SW 1271 (cell line): ENCODE results near the gene DNASE2.
"Not testable (repeated sequence)": the region's sequence is repeated elsewhere in the genome, so short reads cannot be mapped to it uniquely, and the experiment has no call there.

Experiments used
- DNase-seq, 2 experiments: peaks; one replicate each; lab custom pipeline; 2025; lab: John Stamatoyannopoulos, UW

The DNASE2 gene

DNA sequence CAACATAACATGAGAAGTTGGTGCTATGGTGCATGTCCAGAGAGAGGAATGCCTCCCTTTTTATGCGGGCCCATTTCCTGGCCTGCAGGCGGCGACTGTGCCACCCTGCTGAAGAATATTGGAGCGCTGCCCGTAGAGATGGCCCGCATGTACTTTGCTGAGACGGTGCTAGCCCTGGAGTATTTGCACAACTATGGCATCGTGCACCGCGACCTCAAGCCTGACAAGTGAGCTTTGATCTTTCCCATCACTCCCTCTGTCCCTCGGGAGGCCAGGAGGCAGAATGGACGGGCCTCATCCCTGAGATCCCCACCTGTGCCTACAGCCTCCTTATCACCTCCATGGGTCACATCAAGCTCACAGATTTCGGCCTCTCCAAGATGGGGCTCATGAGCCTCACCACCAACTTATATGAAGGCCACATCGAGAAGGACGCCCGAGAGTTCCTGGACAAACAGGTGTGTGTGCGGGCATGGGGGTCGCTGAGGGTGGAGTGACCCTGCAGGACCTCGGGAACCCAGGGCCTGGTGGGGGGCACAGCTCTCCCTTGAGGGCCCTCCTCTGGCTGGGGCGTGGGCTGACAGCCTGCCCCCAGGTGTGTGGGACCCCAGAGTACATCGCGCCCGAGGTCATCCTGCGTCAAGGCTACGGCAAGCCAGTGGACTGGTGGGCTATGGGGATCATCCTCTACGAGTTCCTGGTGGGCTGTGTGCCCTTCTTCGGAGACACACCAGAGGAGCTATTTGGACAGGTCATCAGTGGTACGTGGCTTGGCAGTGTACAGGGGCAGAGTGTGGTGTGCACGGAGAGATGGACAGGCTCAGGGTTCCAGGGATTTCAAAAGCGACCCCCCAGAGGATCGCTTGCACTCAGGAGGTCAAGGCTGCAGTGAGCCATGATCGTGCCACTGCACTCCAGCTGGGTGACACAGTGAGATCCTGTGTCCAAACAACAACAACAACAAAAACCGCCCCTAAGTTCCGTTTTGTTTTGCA, 16.2 kb downstream of the DNASE2 start:
- DNase-seq: no peak

DNA sequence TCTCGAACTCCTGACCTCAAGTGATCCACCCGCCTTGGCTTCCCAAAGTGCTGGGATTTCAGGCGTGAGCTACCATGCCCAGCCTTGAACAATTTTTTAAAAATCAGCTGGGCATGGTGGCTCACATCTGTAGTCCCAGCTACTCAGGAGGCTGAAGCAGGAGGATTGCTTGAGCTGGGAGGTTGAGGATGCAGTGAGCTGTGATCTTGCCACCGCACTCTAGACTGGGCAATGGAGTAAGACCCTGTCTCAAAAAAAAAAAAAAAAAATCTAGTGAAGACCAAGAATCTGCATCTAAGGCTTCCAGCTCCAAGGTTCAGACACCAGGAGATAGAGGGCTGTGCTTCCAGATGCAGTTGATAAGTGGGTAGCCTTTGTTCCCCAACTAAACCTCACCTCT, 17.1 kb downstream of the DNASE2 start:
- DNase-seq: no peak

DNA sequence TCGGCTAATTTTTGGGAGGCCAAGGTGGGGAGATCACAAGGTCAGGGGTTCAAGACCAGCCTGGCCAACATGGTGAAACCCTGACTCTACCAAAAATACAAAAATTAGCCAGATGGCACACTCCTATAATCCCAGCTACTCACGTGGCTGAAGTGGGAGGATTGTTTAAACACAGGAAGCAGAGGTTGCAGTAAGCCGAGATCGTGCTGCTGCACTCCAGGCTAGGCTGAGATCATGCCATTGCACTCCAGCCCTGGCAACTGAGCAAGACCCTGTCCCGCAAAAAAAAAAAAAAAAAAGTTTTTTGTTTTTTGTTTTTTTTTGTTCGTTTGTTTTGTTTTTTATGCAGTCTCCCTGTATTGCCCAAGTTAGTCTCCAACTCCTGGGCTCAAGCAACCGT, 21.7 kb downstream of the DNASE2 start:
- DNase-seq: no peak

DNA sequence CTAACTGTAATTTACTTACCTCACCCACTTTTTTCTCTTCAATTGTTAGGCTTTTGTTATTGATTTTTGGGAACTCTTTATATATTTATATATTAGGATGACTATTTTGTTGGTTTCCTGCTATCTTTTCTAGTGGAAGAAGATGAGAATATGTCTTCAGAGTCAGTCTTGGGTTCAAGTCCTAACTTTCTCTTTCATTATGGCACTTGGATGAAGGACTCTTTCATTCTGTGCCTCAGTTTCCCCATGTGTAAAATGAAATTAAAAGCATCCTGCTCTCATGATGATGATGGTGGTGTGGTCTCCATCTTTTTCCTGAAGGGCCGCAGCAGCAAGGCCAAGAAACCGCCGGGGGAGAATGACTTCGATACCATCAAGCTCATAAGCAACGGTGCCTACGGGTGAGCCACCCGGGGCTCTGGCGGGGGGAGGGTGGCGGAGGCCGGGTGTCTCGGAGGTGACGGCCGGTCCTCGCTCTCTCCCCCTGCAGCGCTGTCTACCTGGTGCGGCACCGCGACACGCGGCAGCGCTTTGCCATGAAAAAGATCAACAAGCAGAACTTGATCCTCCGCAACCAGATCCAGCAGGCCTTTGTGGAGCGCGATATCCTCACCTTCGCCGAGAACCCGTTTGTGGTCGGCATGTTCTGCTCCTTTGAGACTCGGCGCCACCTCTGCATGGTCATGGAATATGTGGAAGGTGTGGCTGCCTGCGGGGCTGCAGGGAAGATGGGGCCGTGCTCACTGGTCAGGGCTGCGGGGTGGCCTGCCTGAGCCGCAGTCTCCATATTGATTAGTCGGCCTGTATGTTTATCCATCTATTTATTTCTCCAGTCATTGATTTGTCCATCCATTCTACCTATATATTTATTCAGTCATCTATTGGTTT, 23.0 kb downstream of the DNASE2 start:
- no peak for DNase-seq

DNA sequence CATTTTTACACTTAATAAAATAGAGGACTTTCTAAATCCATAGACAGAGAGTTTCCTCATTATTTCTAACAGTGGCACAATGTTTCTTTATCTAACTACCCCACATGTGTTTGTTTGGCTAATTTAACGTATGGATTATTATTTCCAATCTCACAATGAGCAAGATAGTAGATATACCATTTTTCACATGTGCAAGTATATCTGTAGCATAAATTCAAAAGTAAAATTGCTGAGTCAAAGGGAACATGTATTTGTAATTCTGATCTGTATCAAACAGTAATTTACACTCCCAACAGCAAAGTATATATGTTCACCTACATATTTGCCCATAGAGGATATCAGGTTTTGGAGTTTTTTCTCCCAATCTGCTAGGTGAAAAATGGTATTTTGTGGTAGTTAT, 24.6 kb downstream of the DNASE2 start:
- DNase-seq: no peak

DNA sequence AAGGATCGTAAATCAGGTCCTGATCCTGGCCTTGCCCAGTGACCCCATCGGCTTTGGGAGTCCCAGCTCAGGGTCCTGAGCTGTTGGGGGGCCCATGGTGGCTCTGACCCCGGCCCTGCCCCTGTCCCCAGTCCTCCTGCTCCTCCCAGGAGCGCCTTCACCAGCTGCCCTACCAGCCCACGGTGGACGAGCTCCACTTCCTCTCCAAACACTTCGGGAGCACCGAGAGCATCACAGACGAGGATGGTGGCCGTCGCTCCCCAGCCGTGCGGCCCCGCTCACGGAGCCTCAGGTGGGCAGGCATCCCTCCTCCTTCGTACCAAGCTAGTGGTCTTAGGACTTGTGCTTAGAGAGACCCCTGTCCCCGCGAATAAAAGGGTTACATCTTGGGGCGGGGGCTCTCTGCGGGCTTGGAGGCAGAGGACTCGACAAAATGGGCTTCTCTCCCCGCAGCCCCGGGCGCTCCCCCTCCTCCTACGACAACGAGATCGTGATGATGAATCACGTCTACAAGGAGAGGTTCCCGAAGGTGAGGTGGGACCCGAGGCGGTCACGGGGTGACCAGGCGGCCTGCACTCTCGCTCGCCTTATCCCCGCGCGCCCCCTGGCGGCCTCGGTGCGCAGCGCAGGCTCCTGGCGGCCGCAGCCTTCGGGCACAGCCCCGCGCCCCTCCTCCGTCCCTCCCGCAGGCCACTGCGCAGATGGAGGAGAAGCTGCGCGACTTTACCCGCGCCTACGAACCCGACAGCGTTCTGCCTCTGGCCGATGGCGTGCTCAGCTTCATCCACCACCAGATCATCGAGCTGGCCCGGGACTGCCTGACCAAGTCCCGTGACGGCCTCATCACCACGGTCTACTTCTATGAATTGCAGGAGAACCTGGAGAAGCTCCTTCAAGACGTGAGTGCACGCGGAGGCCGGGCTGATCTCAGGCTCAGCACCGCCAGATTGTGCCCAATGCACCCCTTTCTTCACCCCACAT, 33.8 kb downstream of the DNASE2 start:
- DNase-seq: peak in 1 of 2 experiments; percentile 36

DNA sequence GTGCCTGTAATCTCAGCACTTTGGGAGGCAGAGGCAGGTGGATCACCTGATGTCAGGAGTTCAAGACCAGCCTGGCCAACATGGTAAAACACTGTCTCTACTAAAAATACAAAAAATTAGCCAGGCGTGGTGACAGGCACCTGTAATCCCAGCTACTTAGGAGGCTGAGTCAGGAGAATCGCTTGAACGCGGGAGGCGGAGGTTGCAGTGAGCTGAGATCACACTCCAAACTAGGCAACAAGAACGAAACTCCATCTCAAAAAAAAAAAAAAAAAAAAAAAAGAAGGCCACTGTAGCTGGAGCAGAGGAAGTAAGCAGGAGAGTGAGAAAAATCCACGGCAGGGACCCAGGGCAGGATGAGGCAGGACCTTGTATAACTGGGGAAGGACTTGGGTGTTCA, 34.6 kb downstream of the DNASE2 start:
- not testable (repeated sequence) for DNase-seq

DNA sequence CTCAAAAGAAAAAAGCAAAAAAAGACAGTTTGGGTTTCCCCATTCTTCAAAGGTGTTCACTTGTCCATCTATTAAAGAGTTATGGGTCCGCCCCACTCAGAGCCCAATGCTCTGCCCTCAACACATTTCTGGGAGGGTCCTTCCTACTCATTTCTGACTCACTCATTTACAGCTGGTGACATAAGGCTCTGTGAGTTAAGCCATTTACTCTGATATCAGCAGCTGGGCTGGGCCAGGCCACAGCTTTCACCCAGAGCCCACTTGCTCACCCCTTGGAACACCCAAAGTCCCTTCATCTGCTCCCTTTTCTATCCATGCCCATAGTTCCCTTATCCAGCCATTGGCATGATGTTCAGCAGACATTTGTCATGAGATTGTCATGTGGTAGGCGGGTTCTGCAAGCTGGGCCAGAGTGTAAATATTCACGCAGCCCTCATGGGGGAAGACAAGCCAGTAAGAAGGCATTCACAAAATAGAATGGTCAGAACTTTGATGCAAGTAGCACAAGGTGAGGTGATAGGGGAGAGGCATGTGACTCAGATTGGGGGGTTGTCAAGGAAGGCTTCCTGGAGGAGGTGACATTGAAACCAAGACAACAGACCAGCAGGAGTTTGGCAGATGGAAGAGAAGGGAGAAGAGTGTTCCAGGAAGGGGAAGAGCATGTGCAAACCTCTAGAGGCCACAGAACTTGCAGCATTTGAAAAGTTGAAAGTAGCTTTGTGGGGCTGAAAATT, 37.1 kb downstream of the DNASE2 start:
- DNase-seq: no peak

DNA sequence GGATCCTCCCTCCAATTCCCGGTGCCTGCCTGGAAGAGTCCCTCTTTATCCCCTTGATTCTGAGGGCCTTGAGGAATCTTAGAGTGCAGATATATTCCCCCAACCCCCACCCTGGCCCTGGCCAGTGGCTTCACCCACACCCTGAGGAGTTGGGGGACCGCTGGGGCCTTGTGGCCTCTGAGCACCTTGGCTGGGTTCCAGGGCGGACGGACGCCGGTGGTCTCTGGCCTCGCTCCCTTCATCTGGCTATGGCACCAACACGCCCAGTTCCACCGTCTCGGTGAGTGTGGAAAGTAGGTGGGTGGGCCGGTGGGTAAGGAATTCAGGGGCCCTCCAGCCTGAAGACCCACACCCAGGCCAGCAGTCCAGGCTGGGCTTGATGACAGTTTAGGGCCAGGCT, 37.9 kb downstream of the DNASE2 start:
- DNase-seq: no peak

DNA sequence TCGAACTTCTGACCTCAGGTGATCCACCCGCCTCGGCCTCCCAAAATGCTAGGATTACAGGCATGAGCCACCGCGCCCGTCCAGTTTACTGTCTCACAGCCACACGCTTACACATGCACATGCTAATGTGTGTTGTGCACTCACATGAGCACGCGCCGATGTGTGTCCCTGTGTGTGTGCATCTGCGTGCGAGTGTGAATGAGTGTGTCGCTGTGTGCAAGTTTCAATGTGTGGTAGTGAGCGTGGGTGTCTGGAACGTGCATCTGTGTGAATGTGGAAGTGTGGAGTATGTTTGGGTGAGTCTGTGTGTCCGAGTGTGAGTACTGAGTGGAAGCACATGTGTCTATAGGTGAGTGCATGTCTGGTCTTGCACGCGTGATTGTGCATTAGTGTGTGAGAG, 38.7 kb downstream of the DNASE2 start:
- DNase-seq: no peak

DNA sequence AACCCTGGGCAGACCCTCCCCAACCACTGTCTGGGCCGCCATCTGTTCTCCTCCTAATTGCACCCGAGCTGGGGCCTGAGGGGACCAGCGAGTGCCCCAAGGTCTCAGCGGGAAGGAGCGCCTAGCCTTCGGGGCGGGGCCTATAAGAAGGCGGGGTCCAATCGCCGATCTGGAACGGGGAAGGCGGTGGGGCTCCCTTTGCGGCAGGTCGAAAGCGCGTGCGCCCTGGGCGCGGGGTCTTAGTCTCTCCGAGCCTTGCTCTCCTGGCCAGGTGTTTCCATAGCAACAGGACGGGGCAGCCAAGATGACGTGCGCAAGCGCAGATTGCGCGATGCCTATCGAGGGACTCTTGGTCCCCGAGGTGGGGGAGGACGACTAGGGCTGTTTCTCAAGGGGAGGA, 40.2 kb downstream of the DNASE2 start:
- DNase-seq: no peak

DNA sequence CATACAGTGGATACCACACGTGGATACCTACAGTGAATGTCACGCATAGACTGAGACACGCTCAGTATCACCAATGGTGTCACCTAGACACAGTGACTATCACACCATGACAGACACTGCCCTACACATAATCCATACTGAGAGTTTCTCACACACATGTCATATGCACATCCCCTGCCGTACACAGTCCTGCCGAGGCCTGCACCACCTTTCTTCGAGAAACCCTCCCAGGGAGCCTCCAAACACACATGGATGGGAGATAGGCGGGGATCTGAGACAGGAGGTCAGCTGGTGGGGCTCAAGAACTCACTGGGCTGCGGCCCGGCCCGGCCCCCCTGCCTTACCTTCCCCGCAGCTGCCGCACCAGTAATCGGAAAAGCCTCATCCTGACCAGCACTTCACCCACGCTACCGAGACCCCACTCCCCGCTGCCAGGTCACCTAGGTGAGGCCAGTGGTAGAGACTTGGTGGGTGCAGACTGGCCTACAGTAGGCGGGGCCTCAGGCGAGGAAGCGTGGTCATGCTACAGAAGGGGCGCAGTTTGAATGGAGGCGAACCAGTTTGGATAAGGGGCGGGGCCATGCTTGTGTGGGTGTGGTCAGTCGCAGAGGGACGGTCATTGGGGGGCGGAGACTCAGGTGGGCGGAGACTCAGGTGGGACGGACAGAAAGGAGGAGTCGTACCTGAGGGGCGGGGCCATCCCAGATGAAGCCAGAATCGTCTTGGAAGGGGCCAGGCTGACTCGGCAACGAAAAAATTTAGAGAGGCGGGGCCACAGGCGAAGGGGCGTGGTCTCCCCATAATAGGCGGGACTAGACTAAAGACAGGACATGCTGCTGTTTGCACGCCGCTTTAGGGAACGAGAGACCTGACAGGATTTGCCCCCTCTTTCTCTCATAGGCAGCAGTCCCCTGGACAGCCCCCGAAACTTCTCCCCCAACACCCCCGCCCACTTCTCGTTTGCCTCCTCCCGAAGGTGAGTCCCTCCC, 40.9 kb downstream of the DNASE2 start:
- DNase-seq: no peak

DNA sequence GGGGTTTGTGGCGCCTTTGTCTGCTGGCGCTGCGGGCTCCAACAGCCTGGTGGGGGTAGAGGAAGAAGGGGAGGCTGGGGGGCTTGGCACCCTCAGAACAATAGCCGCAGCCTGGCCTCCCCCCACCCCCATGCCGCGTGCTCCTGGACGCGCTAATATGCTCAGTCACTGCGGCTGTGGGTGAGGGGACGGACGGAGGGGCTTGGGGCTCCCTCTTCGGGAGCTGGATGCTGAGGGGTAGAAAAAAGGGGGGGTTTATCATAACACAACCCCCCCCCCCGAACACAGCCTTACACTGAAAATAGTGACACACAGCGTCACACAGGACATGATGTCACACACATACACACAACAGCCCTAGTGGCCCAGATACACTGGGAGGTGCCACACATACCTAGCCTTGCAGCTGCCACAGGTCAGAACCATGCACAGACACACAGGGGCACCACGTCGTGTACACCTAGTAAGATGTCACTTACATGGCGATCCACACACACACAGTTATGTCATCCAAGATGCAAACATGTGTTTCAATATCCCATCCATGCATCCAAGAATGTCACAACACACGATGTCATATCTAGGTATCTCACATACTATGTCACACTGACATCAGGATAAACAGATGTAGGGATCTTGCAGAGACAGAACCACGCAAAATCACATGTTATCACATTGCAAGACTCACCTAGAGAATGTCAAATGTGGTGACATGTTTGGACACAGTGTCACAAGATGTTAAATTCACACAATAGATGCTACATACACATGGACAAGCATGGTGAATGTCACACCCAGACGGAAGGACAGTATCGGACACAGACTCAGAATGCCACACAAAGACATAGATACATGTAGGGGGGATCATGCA, 42.1 kb downstream of the DNASE2 start:
- no peak for DNase-seq

DNA sequence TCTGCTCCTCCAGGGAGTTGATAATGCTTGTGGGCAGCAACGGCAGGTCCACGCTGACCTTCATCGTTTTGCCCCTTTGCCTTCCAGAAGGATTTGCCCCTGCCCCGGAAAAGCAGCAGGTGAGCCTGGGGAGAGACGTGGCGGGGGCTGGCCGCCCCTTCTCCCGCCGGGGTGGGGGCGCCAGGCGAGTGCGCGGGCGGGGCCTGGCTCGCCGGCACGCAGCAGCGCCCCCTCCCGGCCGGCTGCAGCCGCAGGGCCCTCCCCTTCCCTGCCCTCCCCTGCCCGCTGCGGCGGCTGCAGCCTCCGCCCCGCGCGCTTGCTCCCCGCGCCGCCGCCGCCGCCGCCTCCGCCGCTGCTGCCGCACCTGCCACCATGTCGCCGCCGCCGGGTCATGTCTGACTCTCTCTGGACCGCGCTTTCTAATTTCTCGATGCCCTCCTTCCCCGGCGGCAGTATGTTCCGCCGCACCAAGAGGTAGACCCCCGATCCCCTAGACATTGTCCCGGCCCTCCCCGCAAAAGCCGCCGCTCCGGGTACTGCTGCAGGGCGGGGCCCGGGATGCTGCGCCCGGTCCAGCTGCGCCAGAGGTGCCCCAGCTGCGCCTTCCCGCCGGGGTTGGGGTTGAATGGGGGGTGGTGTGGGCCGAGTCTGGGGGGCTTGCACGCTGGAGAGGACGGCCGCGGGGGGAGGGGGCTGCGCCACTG, 42.9 kb downstream of the DNASE2 start, which contains the start of gene MAST1:
Gene MAST1 (plus strand): TSS at position 334 of the 704 bp plus-strand sequence. CDS start 58 bp downstream, at position 392.
- peak in 1 of 2 experiments; percentile 16 for DNase-seq

DNA sequence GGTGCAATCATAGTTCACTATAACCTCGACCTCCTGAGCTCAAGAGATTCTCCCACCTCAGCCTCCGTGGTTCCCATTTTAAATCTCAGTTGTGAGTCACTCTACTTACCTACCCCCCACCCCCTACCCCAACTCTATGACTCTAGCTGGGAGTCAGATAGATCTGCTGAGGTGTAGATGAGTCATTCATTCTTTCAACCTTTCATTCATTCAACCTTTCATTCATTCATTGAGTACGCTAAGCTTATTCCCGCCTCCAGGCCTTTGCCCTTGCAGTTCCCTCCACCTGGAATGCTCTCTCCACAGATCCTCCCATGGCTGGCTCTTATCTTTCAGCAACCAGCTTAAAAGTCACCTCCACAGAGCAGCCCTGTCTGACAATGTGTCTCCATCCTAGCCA, 44.0 kb downstream of the DNASE2 start:
- no peak for DNase-seq

DNA sequence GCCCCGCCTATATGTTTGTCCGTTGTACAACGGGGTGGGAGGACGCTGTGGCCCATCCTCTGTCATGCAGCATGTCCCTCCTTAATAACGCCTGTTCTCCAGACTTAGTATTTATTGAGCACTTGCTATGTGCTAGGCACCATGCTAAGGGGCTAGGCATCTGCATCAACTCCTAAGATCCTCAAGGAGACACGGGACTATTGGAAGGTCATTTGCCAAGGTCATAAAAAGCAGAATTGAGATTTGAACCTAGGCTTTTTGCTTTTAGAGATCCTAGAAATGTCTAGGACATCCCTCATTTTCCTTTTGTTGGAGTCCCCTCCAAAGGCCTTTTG, 44.8 kb downstream of the DNASE2 start:
- no peak for DNase-seq

DNA sequence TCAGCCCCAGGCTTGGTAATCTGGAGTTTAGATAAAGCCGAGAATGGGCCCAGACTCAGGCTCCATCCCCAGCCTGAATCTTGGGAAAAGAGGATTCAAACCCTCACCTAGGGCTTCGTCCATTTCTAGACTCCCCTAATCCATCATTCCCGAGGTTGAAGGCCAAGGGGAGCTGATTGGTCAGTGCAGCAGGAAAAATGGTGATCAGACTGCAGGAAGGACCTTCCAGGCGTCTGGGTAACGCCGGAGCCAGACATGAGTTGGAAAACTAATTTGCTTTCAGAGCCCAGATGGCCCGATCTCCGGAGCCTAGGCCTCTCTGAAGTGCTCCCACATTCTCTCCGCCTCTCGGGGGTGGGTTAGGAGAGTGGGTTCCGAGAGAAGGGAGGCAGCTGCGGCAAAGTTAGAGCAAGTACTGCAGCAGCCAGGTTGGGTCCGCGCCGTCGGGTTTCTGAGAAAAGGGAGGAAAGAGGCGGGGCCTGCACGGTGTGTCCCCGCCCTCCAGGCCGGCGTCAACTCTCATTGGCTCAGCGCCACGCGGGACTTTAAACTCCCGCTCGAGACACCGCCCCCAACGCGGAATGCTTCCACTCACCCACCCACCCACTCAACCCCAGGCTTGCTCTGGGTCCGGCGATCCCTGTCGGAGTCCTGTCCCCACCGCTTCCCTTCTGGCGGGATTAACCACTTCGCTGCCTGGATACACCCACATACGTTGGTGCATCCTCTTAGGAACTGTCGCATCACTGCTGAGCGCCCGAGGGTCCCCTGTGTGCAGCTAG, 46.1 kb downstream of the DNASE2 start:
- DNase-seq: no peak
